ENCODE results near the gene P3H3.

DNA sequence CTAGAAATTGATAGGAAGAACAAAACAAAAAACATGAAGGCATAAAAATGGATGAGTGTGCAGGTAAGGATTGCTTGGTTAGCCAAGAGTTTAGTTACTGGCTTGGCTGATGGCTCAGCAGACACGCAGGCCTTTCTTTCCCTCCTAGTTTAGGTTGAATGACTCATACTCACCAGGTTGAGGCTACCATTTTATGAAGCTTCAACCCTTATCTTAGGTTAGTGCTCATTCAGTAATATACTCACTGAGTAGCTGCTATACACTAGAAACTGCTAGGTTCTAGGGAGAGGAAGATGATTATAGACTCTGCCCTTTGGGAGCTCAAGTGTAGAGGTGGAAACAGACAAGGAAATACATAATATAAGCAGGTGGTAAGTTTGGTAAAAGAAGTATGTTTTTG, 6.0 kb downstream of the P3H3 start:
- TF ChIP-seq, protein P1, sequence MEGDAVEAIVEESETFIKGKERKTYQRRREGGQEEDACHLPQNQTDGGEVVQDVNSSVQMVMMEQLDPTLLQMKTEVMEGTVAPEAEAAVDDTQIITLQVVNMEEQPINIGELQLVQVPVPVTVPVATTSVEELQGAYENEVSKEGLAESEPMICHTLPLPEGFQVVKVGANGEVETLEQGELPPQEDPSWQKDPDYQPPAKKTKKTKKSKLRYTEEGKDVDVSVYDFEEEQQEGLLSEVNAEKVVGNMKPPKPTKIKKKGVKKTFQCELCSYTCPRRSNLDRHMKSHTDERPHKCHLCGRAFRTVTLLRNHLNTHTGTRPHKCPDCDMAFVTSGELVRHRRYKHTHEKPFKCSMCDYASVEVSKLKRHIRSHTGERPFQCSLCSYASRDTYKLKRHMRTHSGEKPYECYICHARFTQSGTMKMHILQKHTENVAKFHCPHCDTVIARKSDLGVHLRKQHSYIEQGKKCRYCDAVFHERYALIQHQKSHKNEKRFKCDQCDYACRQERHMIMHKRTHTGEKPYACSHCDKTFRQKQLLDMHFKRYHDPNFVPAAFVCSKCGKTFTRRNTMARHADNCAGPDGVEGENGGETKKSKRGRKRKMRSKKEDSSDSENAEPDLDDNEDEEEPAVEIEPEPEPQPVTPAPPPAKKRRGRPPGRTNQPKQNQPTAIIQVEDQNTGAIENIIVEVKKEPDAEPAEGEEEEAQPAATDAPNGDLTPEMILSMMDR (IDR thresholded peaks at IDR 0.05), result no peak
- TF ChIP-seq POLR2A (IDR thresholded peaks at IDR 0.05), result no peak

Data from testis (tissue), 2 donors.